HepG2 (cell line): ENCODE results near the gene VSIG8. TPM values are rescaled to one million over a fixed set of nuclear protein-coding genes. Genes with fewer than 3 reads are reported as not detected.

Source experiments
- ATAC-seq: fragments of 200-7000 bp; cut with Tn5 transposase; 3 replicates; pipeline ENCODE4 v1.9.1; 2020; ENCODE audit warnings: mild to moderate bottlenecking, moderate library complexity
- BruUV-seq: library from RNA; stranded (reverse); fragments of 400-500 nt; replicated peaks from 2 replicates; lab custom pipeline; 2021; lab: Mats Ljungman, UMichigan
- CTCF ChIA-PET: fragments of 300-600 bp; formaldehyde crosslinking; extraction: SDS; loops from one replicate; lab custom pipeline; 2021; ENCODE audit warnings: low total read pairs, inconsistent platforms, low intra/inter-chr PET ratio; lab: Yijun Ruan, JAX
- POLR2A ChIA-PET: fragments of 350-600 bp; sonication (Branson Sonifier 250); formaldehyde crosslinking; loops from one replicate; lab custom pipeline; 2020; ENCODE audit warnings: antibody characterized with exemption, inconsistent platforms; lab: Yijun Ruan, JAX
- DNase-seq: peaks from one replicate; pipeline ENCODE4 v3.0.0-alpha.2; 2015; ENCODE audit warnings: low spot score
- FAIRE-seq: peaks from 3 replicates; lab custom pipeline; 2011; peaks lifted over from hg19 to GRCh38; lab: Jason Lieb, UNC
- H2AFZ ChIP-seq: one replicate; pipeline ENCODE4 v1.6.1; 2011; ENCODE audit warnings: low read length, inconsistent platforms
- H3K27ac ChIP-seq: fragments of 300-600 bp; 3 replicates; pipeline ENCODE4 v1.8.0; 2011; ENCODE audit warnings: mixed run types, mild to moderate bottlenecking, mixed read lengths, low read length, inconsistent platforms; ENCODE audit not compliant: insufficient read depth; ENCODE audit errors: extremely low read length
- H3K27me3 ChIP-seq, 2 experiments: fragments of 200-600 bp in 1 of 2; 2 replicates in 1 of 2; 3 replicates in 1 of 2; pipeline versions ENCODE4 v1.6.0 to v1.8.0; 2011; ENCODE audit warnings: low read length in 2 of 2, mild to moderate bottlenecking in 2 of 2, moderate library complexity in 2 of 2, inconsistent platforms in 1 of 2; ENCODE audit not compliant: insufficient read depth in 2 of 2, control insufficient read depth in 1 of 2
- H3K36me3 ChIP-seq, 2 experiments: fragments of 200-600 bp in 1 of 2; replicated peaks in 1 of 2; 2 replicates in 1 of 2; 3 replicates in 1 of 2; pipeline versions ENCODE4 v1.5.1 to v1.8.0; 2011; ENCODE audit warnings: low read length in 2 of 2, inconsistent platforms in 1 of 2; ENCODE audit not compliant: insufficient read depth in 2 of 2, control insufficient read depth in 1 of 2
- H3K4me1 ChIP-seq: 2 replicates; pipeline ENCODE4 v1.5.1; 2012; ENCODE audit warnings: low read length, inconsistent platforms; ENCODE audit not compliant: insufficient read depth
- H3K4me2 ChIP-seq: 2 replicates; pipeline ENCODE4 v1.6.0; 2011; ENCODE audit warnings: low read depth, low read length, inconsistent platforms
- H3K4me3 ChIP-seq, 3 experiments: fragments of 200-600 bp in 1 of 3; sonication (generic), shearing (Covaris generic) in 1 of 3; replicated peaks in 1 of 3; 2 replicates each; pipeline ENCODE4 v1.5.1; 2011 to 2016; ENCODE audit warnings: low read length in 3 of 3, inconsistent platforms in 2 of 3, low read depth in 2 of 3, mild to moderate bottlenecking in 2 of 3, control low read depth in 1 of 3, mixed read lengths in 1 of 3; ENCODE audit not compliant: insufficient read depth in 1 of 3
- H3K79me2 ChIP-seq: one replicate; pipeline ENCODE4 v1.6.1; 2011; ENCODE audit warnings: low read length, inconsistent platforms; ENCODE audit not compliant: insufficient read depth
- H3K9ac ChIP-seq: 2 replicates; pipeline ENCODE4 v1.6.0; 2011; ENCODE audit warnings: mild to moderate bottlenecking, low read depth, low read length, inconsistent platforms; ENCODE audit not compliant: insufficient read depth
- H3K9me3 ChIP-seq: 2 replicates; pipeline ENCODE4 v1.5.1; 2012; ENCODE audit warnings: mild to moderate bottlenecking, low read length
- H4K20me1 ChIP-seq: 2 replicates; pipeline ENCODE4 v1.6.0; 2011; ENCODE audit warnings: inconsistent platforms, mild to moderate bottlenecking, low read length, moderate library complexity; ENCODE audit not compliant: insufficient read depth
- HHEX ChIP-seq: IDR thresholded peaks from 2 replicates; pipeline ENCODE4 v1.6.1; 2016; ENCODE audit warnings: control low read depth
- HIVEP1 ChIP-seq: sonication (generic); formaldehyde crosslinking; IDR thresholded peaks from 2 replicates; pipeline ENCODE4 v1.4.0; 2020; ENCODE audit warnings: mild to moderate bottlenecking, missing genetic modification reagents
- PAF1 ChIP-seq: IDR thresholded peaks from 2 replicates; pipeline ENCODE4 v1.6.1; 2016; ENCODE audit warnings: missing genetic modification reagents, missing compliant biosample characterization
- SIX4 ChIP-seq: sonication (generic); formaldehyde crosslinking; IDR thresholded peaks from 2 replicates; pipeline ENCODE4 v1.4.0; 2020; ENCODE audit warnings: missing genetic modification reagents
- ZBTB42 ChIP-seq: sonication (generic); formaldehyde crosslinking; IDR thresholded peaks from 2 replicates; pipeline ENCODE4 v1.5.0; 2020; ENCODE audit warnings: mild to moderate bottlenecking, missing genetic modification reagents
- ZFP62 ChIP-seq: sonication (generic); formaldehyde crosslinking; IDR thresholded peaks from 2 replicates; pipeline ENCODE4 v1.4.0; 2020; ENCODE audit warnings: missing genetic modification reagents
- ZHX1 ChIP-seq: sonication (generic); formaldehyde crosslinking; IDR thresholded peaks from 2 replicates; pipeline ENCODE4 v1.8.1; 2022; ENCODE audit warnings: low read depth, mild to moderate bottlenecking, missing genetic modification reagents
- ZNF564 ChIP-seq: sonication (generic); formaldehyde crosslinking; IDR thresholded peaks from 2 replicates; pipeline ENCODE4 v1.8.1; 2023; ENCODE audit warnings: mild to moderate bottlenecking, missing genetic modification reagents
- ZNF75D ChIP-seq: sonication (generic); formaldehyde crosslinking; IDR thresholded peaks from 2 replicates; pipeline ENCODE4 v1.8.1; 2023; ENCODE audit warnings: missing genetic modification reagents, mild to moderate bottlenecking, borderline replicate concordance
- WGBS: methylation state at CpG from one replicate; pipeline ENCODE4 v1.1.6; 2017; ENCODE audit warnings: low lambda C conversion rate; 5-methylcytosine and 5-hydroxymethylcytosine counted together
- in situ Hi-C: cut with HindIII; loops from 2 replicates; pipeline ENCODE4 v1.10.0; 2017; ENCODE audit warnings: low pct_unique_long_range_greater_than_20kb; ENCODE audit not compliant: extremely low pct_ligation_motif_present
- intact Hi-C: fragments of 100-400 bp; cut with micrococcal nuclease; formaldehyde crosslinking; loops from one replicate; pipeline ENCODE4 v1.10.0; 2022; ENCODE audit not compliant: unreplicated experiment
- polyA plus RNA-seq, 8 experiments: library from polyadenylated mRNA; depleted of rRNA in 3 of 8; stranded (reverse) in 7 of 8; unstranded in 1 of 8; fragments of >200 nt; fragmentation: Illumina TruSeq in 4 of 8; extraction: Trizol in 4 of 8; gene quantifications; 2 replicates each; pipeline versions ENCODE4 v1.2.1 to v1.2.3, GENCODE V29; 2011 to 2016; ENCODE audit warnings: low read depth in 4 of 8, missing spikeins in 1 of 8, mixed read lengths in 1 of 8; ENCODE audit not compliant: insufficient read depth in 1 of 8
- total RNA-seq, 5 experiments: library from RNA; depleted of rRNA; stranded (reverse); fragments of >200 nt; fragmentation: Illumina TruSeq; extraction: Trizol; gene quantifications; 2 replicates each; pipeline ENCODE4 v1.2.3, GENCODE V29; 2016; ENCODE audit warnings: low read depth in 1 of 5
- TF ChIP-seq, protein P1 (sequence below): sonication (generic); formaldehyde crosslinking; IDR thresholded peaks from 2 replicates; pipeline ENCODE4 v1.4.0; 2020; ENCODE audit warnings: missing genetic modification reagents
- TF ChIP-seq, protein P2 (sequence below): IDR thresholded peaks from 2 replicates; pipeline ENCODE4 v1.6.1; 2016; ENCODE audit warnings: low read depth, control low read depth

VSIG8 gene
- total and polyA plus RNA-seq, 2 of the 13 experiments (the other 11 are each of a cell fraction or from before 2014, with no cell fraction given) = not detected

- H3K4me1 ChIP-seq = peaks cover 12% of the 10 kb centered on the region
- CTCF ChIA-PET = no interaction called here
- intact Hi-C loops (no loop called here), in situ Hi-C loops (no loop called here)
- H4K20me1 ChIP-seq = no peaks in the 10 kb centered on the region
- WGBS = 29% methylated on average over 3 of the region's 7 CpGs
- ATAC-seq = no peak
- H3K4me2 ChIP-seq = no peak overlapping the region
- TF ChIP-seq, protein P1, sequence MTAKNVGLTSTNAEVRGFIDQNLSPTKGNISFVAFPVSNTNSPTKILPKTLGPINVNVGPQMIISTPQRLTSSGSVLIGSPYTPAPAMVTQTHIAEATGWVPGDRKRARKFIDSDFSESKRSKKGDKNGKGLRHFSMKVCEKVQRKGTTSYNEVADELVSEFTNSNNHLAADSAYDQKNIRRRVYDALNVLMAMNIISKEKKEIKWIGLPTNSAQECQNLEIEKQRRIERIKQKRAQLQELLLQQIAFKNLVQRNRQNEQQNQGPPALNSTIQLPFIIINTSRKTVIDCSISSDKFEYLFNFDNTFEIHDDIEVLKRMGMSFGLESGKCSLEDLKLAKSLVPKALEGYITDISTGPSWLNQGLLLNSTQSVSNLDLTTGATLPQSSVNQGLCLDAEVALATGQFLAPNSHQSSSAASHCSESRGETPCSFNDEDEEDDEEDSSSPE (CRISPR knock-in tag) = no peak
- H3K36me3 ChIP-seq = no peaks in the 10 kb centered on the region
- FAIRE-seq = no peak
- no peaks in the 10 kb centered on the region for H3K79me2 ChIP-seq
- no peak overlapping the region for H3K27ac ChIP-seq
- POLR2A ChIA-PET = no interaction called here
- no peaks in the 10 kb centered on the region for H3K9me3 ChIP-seq
- H3K9ac ChIP-seq = no peak overlapping the region
- H3K27me3 ChIP-seq = peaks cover 3 to 4% of the 10 kb centered on the region in 2 experiments; a peak in 3 of 5 replicates
- BruUV-seq = no TSS peak
- H3K4me3 ChIP-seq = no peak overlapping the region
- H2AFZ ChIP-seq = no peak overlapping the region
- no peak for DNase-seq
These were observed 39.1 kb downstream of the VSIG8 start for GRCh38 chr1:159823406-159823805.

DNA sequence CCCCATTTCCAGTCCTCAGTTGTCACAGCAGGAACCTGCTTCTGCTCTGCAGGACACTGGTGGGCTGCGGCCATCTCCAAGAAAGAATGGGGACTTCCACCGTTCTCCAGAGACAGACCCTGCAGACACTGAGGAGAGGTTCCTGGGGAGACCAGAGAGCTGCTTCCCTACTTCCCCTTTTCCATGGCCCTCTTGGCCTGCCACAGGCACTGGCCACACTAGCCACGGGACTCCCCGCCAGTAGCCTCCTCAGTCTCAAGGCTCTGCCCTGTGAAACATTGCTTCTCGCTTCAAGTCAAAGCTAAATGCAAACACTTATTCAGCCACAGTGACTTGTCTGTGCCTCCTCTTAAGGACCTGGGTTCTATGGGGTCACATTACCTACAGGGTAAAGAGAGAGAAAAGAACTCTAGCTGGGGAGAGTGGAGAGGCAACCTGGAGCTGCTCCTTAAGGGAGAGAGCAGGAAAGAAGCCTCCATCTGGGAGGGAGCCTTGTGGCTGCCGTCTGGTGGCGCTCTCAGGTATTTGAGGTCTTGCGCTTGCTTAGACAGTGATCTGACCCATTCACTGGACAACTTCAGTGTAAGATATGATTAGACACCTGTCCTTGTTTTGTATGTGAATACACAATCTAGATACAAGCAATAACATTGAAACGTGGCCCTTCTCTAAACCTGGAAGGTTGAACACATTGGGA, 41.1 kb downstream of the VSIG8 start:
- in situ Hi-C loops = no loop called here
- TF ChIP-seq SIX4 (CRISPR knock-in tag) (no peak), HHEX (CRISPR knock-in tag) (no peak), HIVEP1 (no peak), ZHX1 (no peak), ZNF75D (CRISPR knock-in tag) (no peak), PAF1 (no peak), ZBTB42 (CRISPR knock-in tag) (no peak), ZFP62 (CRISPR knock-in tag) (no peak), ZNF564 (CRISPR knock-in tag) (no peak)
- TF ChIP-seq, protein P2, sequence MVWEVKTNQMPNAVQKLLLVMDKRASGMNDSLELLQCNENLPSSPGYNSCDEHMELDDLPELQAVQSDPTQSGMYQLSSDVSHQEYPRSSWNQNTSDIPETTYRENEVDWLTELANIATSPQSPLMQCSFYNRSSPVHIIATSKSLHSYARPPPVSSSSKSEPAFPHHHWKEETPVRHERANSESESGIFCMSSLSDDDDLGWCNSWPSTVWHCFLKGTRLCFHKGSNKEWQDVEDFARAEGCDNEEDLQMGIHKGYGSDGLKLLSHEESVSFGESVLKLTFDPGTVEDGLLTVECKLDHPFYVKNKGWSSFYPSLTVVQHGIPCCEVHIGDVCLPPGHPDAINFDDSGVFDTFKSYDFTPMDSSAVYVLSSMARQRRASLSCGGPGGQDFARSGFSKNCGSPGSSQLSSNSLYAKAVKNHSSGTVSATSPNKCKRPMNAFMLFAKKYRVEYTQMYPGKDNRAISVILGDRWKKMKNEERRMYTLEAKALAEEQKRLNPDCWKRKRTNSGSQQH = no peak

More for the DNA sequence above, 41.1 kb downstream of the VSIG8 start:
- no peak for ATAC-seq
- no TSS peak for BruUV-seq
- intact Hi-C loops = no loop called here
- H2AFZ ChIP-seq = no peak overlapping the region
- H3K36me3 ChIP-seq = no peaks in the 10 kb centered on the region
- H3K4me1 ChIP-seq = peaks cover 12% of the 10 kb centered on the region
- FAIRE-seq = no peak
- H3K4me3 ChIP-seq = no peak overlapping the region
- H3K9me3 ChIP-seq = no peaks in the 10 kb centered on the region
- ChIA-PET CTCF (no interaction called here), POLR2A (no interaction called here)
- peaks cover 0 to 2% of the 10 kb centered on the region in 2 experiments; a peak in 3 of 5 replicates for H3K27me3 ChIP-seq
- H3K9ac ChIP-seq = no peak overlapping the region
- DNase-seq = no peak
- no peak overlapping the region for H3K4me2 ChIP-seq
- no peak overlapping the region for H3K27ac ChIP-seq
- H3K79me2 ChIP-seq = no peaks in the 10 kb centered on the region
- no peaks in the 10 kb centered on the region for H4K20me1 ChIP-seq
- WGBS = 55% methylated on average over 9 of the region's 9 CpGs
